Measurements from ENCODE around the gene FSTL3. TPM values are rescaled to one million over a fixed set of nuclear protein-coding genes. Genes with fewer than 3 reads are reported as not detected.
"Not testable (repeated sequence)": the region's sequence is repeated elsewhere in the genome, so short reads cannot be mapped to it uniquely, and the experiment has no call there.

FSTL3 gene
- total and polyA plus RNA-seq, 5 experiments from 2014 or later = 2.4 to 4.2 (median 3.0) TPM

GRCh38 chr19:666985-667573 is 9.1 kb upstream of the FSTL3 start:
- POLR2A ChIA-PET = interaction anchor here (3.0 kb wide), 1 partner anchor 12 kb away, joined by 8 read pairs; no protein-coding TSS in a partner anchor
- H3K4me1 Mint-ChIP-seq = peaks cover 9 to 19% (median 14%) of the 10 kb centered on the region in 4 donors
- not testable (repeated sequence) for ATAC-seq, H3K27me3 Mint-ChIP-seq, DNase-seq, H3K9me3 Mint-ChIP-seq, H3K36me3 Mint-ChIP-seq
- peak overlapping the region in 1 of 10 donors; percentile 58 for H3K4me3 Mint-ChIP-seq
- H3K27ac Mint-ChIP-seq = peak overlapping the region in 2 of 10 donors; percentile 14 to 48

DNA sequence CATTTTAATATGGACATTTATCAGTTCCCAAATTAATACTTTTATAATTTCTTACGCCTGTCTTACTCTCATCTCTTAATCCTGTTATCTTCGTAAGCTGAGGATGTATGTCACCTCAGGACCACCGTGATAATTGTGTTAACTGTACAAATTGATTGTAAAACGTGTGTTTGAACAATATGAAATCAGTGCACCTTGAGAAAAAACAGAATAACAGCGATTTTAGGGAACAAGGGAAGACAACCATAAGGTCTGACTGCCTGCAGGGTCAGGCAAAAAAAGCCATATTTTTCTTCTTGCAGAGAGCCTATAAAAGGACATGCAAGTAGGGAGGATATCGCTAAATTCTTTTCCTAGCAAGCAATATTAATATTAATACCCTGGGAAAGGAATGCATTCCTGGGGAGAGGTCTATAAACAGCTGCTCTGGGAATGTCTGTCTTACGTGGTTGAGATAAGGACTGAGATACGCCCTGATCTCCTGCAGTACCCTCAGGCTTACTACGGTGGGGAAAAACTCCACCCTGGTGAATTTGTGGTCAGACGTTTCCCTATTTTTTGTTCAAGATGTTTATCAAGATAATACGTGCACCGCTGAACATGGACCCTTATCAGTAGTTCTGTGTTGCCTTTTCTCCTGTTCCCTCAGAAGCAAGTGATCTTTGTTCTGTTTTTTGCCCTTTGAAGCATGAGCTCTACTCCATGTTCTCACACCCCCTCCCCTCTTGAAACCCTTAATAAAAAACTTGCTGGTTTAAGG is 7.3 kb upstream of the FSTL3 start:
- not testable (repeated sequence) for DNase-seq, H3K9me3 Mint-ChIP-seq, H3K36me3 Mint-ChIP-seq, H3K4me3 Mint-ChIP-seq, ATAC-seq, H3K27ac Mint-ChIP-seq
- POLR2A ChIA-PET = interaction anchor here (3.0 kb wide), 1 partner anchor 10 kb away, joined by 8 read pairs; no protein-coding TSS in a partner anchor
- Mint-ChIP-seq H3K4me1 (peaks cover 5 to 12% (median 9%) of the 10 kb centered on the region in 4 donors), H3K27me3 (peaks cover 6 to 16% (median 9%) of the 10 kb centered on the region in 5 donors)

DNA sequence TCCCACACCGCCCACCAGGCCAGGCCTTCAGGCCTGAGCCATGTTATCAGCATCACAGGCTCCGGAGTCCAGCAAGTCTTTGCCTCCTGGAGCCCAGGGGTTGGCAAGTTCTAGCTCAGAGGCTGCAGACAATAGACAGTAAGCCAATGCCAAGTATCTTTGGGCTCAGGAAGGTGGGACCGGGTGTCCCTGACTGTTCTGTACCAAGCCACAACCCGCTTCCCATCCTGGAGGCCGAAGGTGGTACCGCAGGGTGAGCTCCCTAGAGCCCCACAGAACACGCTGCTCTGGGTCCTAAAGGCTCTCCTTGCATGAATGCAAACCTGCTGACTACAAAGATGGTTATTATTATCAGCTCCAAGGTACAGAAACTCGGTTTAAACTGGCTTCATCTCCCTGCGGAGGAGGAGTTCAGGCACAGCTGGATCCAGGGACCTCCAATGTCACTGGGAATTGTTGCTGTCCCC is 5.5 kb upstream of the FSTL3 start:
- POLR2A ChIA-PET = interaction anchor here (0.6 to 1.4 kb wide), 2 partner anchors 9 to 66 kb away, joined by 4 read pairs; no protein-coding TSS in a partner anchor

GRCh38 chr19:674282-675151 is 1.7 kb upstream of the FSTL3 start:
- Mint-ChIP-seq H3K9me3 (no peaks in the 10 kb centered on the region), H3K4me1 (peaks cover 0 to 16% (median 5%) of the 10 kb centered on the region in 4 donors), H3K27ac (no peak overlapping the region), H3K27me3 (peaks cover 7 to 31% (median 11%) of the 10 kb centered on the region in 5 donors), H3K36me3 (no peaks in the 10 kb centered on the region), H3K4me3 (peak overlapping the region in 1 of 10 donors; percentile 50)
- DNase-seq (no peak), ATAC-seq (no peak)
- POLR2A ChIA-PET = interaction anchor here (0.7 kb wide), 1 partner anchor 391 kb away, joined by 5 read pairs; no protein-coding TSS in a partner anchor

More for the DNA sequence above, 5.5 kb upstream of the FSTL3 start:
- H3K9me3 Mint-ChIP-seq = peaks cover 0 to 2% (median 0%) of the 10 kb centered on the region in 9 donors
- H3K36me3 Mint-ChIP-seq = peaks cover 0 to 2% (median 0%) of the 10 kb centered on the region in 3 donors
- no peak overlapping the region for H3K4me3 Mint-ChIP-seq
- DNase-seq (no peak), ATAC-seq (peak in 1 of 2 donors; percentile 61)
- H3K27me3 Mint-ChIP-seq = peaks cover 11 to 29% (median 16%) of the 10 kb centered on the region in 5 donors
- H3K4me1 Mint-ChIP-seq = peaks cover 0 to 5% (median 4%) of the 10 kb centered on the region in 4 donors
- no peak overlapping the region for H3K27ac Mint-ChIP-seq

DNA sequence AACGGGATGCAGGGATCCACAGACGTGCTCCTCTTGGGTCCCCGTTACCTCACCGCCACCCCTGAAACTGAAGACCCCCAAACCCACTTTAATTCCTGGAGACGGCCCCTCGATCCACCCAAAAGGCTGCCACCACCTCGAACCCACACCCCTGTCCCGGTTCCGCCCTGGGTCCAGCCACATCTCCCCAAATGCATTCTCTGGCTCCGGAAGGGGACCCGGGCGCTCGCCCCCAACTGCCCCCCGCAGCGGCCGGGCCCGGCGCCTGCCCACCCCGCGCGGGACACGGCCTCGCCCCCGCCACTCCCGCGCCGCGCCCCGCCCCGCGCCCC is 219 bp upstream of the FSTL3 start:
- Mint-ChIP-seq H3K27ac (no peak overlapping the region), H3K27me3 (peaks cover 7 to 29% (median 11%) of the 10 kb centered on the region in 5 donors), H3K36me3 (no peaks in the 10 kb centered on the region), H3K4me1 (peaks cover 0 to 17% (median 8%) of the 10 kb centered on the region in 4 donors), H3K9me3 (no peaks in the 10 kb centered on the region), H3K4me3 (peak overlapping the region in 1 of 10 donors; percentile 48)
- no peak for ATAC-seq
- POLR2A ChIA-PET = interaction anchor here (0.6 to 1.0 kb wide), 2 partner anchors 13 to 64 kb away, joined by 5 to 6 read pairs; partner anchors contain the start of gene RNF126
- DNase-seq = no peak

- ATAC-seq = no peak
- POLR2A ChIA-PET = interaction anchor here (0.5 to 1.6 kb wide), 4 partner anchors 14 to 27 kb away, joined by 4 to 8 read pairs (median 6); partner anchors contain the start of genes PRSS57 and RNF126
- Mint-ChIP-seq H3K4me1 (peaks cover 0 to 19% (median 8%) of the 10 kb centered on the region in 4 donors), H3K27me3 (peaks cover 7 to 27% (median 11%) of the 10 kb centered on the region in 5 donors), H3K9me3 (no peaks in the 10 kb centered on the region), H3K36me3 (no peaks in the 10 kb centered on the region), H3K4me3 (no peak overlapping the region), H3K27ac (no peak overlapping the region)
- DNase-seq = no peak
These were observed 1.0 kb downstream of the FSTL3 start for GRCh38 chr19:677201-677600.

DNA sequence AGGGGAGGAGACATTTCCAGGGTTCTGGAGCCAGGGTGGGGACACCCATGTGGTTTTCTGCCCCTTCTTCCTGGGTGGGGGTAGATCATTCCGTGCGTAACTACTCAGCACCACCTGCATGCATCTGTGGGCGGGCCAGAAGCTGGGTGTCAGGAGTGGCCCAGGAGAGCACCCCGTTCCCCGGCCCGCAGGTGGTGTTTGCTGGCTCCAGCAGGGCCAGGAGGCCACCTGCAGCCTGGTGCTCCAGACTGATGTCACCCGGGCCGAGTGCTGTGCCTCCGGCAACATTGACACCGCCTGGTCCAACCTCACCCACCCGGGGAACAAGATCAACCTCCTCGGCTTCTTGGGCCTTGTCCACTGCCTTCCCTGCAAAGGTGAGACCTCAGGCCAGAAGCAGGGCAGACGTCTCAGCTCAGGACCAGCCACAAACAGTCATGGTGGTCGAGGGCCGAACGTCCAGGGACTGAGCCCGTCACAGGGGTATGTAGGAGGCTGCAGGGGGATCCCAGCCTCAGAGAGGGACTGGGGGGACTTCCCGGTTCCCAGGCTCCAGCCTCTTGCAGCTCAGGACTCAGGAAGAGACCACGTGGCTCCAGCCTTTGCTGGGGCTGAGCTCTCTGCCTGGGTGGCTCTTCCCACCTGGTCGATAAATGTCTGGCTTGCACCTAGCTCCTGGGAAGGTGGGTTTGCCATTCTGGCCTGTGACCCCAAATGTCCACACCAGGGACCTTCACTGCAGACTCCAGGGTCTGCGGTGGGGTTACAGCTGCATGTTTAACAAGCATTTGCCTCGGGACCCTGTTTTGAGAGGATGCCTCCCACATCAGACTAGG is 1.6 kb downstream of the FSTL3 start:
- Mint-ChIP-seq H3K27me3 (peaks cover 7 to 24% (median 11%) of the 10 kb centered on the region in 5 donors), H3K4me1 (peaks cover 0 to 19% (median 8%) of the 10 kb centered on the region in 4 donors), H3K9me3 (no peaks in the 10 kb centered on the region), H3K27ac (peak overlapping the region in 2 of 10 donors; percentile 51 to 53), H3K4me3 (peak overlapping the region in 6 of 10 donors; percentile 31 to 84 (median 50)), H3K36me3 (no peaks in the 10 kb centered on the region)
- ATAC-seq = no peak
- no peak for DNase-seq
- POLR2A ChIA-PET = interaction anchor here (1.0 to 1.6 kb wide), 2 partner anchors 15 to 17 kb away, joined by 4 to 8 read pairs; partner anchors contain the start of genes PRSS57 and RNF126

DNA sequence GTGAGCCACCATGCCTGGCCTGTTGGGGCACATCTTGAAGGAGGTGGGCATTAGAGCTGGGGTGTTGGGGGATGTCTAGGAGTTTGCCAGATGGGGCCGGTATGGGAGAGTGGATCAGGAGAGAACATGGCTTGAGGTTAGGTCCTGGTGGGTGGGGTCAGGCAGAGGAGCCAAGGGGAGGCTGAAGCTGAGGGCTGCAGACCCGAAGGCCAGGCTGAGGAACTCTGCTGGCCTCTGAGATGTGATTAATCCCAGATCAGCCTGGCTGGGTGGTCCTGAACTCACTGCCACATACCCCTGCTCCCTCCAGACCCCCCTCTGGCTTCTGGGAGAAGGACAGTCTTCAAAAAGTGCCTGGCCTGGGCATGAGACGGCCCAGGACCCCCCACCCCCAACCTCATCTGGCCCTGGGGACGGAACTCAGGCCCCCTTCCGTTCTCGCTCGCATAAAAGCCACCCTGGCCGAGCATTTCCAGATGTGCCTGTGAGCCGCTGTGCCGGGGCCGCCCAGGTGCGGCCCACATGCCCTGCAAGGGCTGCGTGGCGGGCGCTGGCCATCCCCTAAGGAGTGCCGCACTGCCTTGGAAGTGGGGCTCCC is 2.7 kb downstream of the FSTL3 start:
- H3K4me1 Mint-ChIP-seq = peaks cover 0 to 19% (median 7%) of the 10 kb centered on the region in 4 donors
- POLR2A ChIA-PET = interaction anchor here (0.5 to 2.0 kb wide), 5 partner anchors 8 to 45 kb away, joined by 3 to 15 read pairs (median 4); partner anchors contain the start of genes POLRMT and RNF126
- no peak for DNase-seq

GRCh38 chr19:679418-680286 is 3.5 kb downstream of the FSTL3 start:
- Mint-ChIP-seq H3K9me3 (no peaks in the 10 kb centered on the region), H3K27me3 (peaks cover 5 to 15% (median 6%) of the 10 kb centered on the region in 5 donors), H3K27ac (peak overlapping the region in 5 of 10 donors; percentile 13 to 63 (median 58)), H3K4me3 (peak overlapping the region; percentile 56 to 97 (median 76)), H3K36me3 (no peaks in the 10 kb centered on the region), H3K4me1 (peaks cover 0 to 19% (median 7%) of the 10 kb centered on the region in 4 donors)
- DNase-seq = peak in 6 of 10 donors; percentile 19 to 39 (median 34)
- POLR2A ChIA-PET = interaction anchor here (0.5 to 2.0 kb wide), 7 partner anchors 9 to 75 kb away, joined by 3 to 15 read pairs (median 4); partner anchors contain the start of genes POLRMT and RNF126
- peak in 1 of 2 donors; percentile 2 for ATAC-seq

More for the DNA sequence above, 2.7 kb downstream of the FSTL3 start:
- Mint-ChIP-seq H3K9me3 (no peaks in the 10 kb centered on the region), H3K4me3 (peak overlapping the region; percentile 56 to 84 (median 74)), H3K27ac (peak overlapping the region in 4 of 10 donors; percentile 49 to 60 (median 54)), H3K27me3 (peaks cover 5 to 19% (median 7%) of the 10 kb centered on the region in 5 donors), H3K36me3 (no peaks in the 10 kb centered on the region)
- ATAC-seq = no peak

Measured in naive thymus-derived CD8-positive, alpha-beta T cell (primary cell).